BLaER1 (cell line): Measurements from ENCODE around the gene CEP128.

Experiments used
- H3K27ac ChIP-seq: shearing (Covaris generic); formaldehyde crosslinking; 2 replicates; pipeline ENCODE4 v1.8.1; 2022
- H3K27me3 ChIP-seq: shearing (Covaris generic); formaldehyde crosslinking; 2 replicates; pipeline ENCODE4 v1.8.1; 2022
- H3K36me3 ChIP-seq: shearing (Covaris generic); formaldehyde crosslinking; 2 replicates; pipeline ENCODE4 v1.8.1; 2022
- H3K4me1 ChIP-seq: shearing (Covaris generic); formaldehyde crosslinking; 2 replicates; pipeline ENCODE4 v1.8.1; 2022
- H3K4me2 ChIP-seq: shearing (Covaris generic); formaldehyde crosslinking; 2 replicates; pipeline ENCODE4 v1.8.1; 2022
- H3K4me3 ChIP-seq: shearing (Covaris generic); formaldehyde crosslinking; 2 replicates; pipeline ENCODE4 v1.8.1; 2022
- H3K9ac ChIP-seq: shearing (Covaris generic); formaldehyde crosslinking; 2 replicates; pipeline ENCODE4 v1.8.1; 2022
- H3K9me3 ChIP-seq: shearing (Covaris generic); formaldehyde crosslinking; 2 replicates; pipeline ENCODE4 v1.8.1; 2022
- H4K20me1 ChIP-seq: shearing (Covaris generic); formaldehyde crosslinking; 2 replicates; pipeline ENCODE4 v1.8.1; 2022
- Cebpa-rat ChIP-seq: shearing (Covaris generic); IDR thresholded peaks from 2 replicates; pipeline ENCODE4 v1.8.1; 2022

Gene CEP128

GRCh38 chr14:80455031-80455430 is 486.5 kb downstream of the CEP128 start:
- Histone ChIP-seq H3K4me2 (no peak overlapping the region), H3K9me3 (peaks cover 18% of the 10 kb centered on the region), H3K4me1 (no peaks in the 10 kb centered on the region), H3K9ac (no peak overlapping the region), H4K20me1 (no peaks in the 10 kb centered on the region), H3K36me3 (no peaks in the 10 kb centered on the region), H3K4me3 (no peak overlapping the region), H3K27me3 (no peaks in the 10 kb centered on the region), H3K27ac (no peak overlapping the region)
- TF ChIP-seq Cebpa-rat: no peak

GRCh38 chr14:80448267-80448666 is 493.3 kb downstream of the CEP128 start:
- TF ChIP-seq Cebpa-rat: no peak
- no peaks in the 10 kb centered on the region for H3K4me1 ChIP-seq

GRCh38 chr14:80447392-80447791 is 494.1 kb downstream of the CEP128 start:
- no peak overlapping the region for H3K4me2 ChIP-seq

More at GRCh38 chr14:80448267-80448666, 493.3 kb downstream of the CEP128 start:
- no peak overlapping the region for H3K4me2 ChIP-seq
- no peak overlapping the region for H3K4me3 ChIP-seq
- peaks cover 21% of the 10 kb centered on the region for H3K9me3 ChIP-seq
- no peaks in the 10 kb centered on the region for H4K20me1 ChIP-seq
- H3K36me3 ChIP-seq: no peaks in the 10 kb centered on the region
- no peaks in the 10 kb centered on the region for H3K27me3 ChIP-seq
- no peak overlapping the region for H3K9ac ChIP-seq
- H3K27ac ChIP-seq: no peak overlapping the region

More at GRCh38 chr14:80447392-80447791, 494.1 kb downstream of the CEP128 start:
- Histone ChIP-seq H3K4me1 (no peaks in the 10 kb centered on the region), H4K20me1 (no peaks in the 10 kb centered on the region), H3K27ac (no peak overlapping the region), H3K4me3 (no peak overlapping the region), H3K27me3 (no peaks in the 10 kb centered on the region), H3K9ac (no peak overlapping the region), H3K36me3 (no peaks in the 10 kb centered on the region), H3K9me3 (peaks cover 21% of the 10 kb centered on the region)
- TF ChIP-seq Cebpa-rat: no peak
